Measurements from ENCODE around the gene MBNL2. TPM values are rescaled to one million over a fixed set of nuclear protein-coding genes. Genes with fewer than 3 reads are reported as not detected.

Gene MBNL2
- total RNA-seq, 2 donors from 2014 or later = 31.4 to 50.1 TPM

GRCh38 chr13:97278435-97279411 lies 56.6 kb downstream of the MBNL2 start:
- DNase-seq (no peak), ATAC-seq (peak; percentile 68)
- intact Hi-C loops (cut with DNase I, micrococcal nuclease) = no loop called here

GRCh38 chr13:97279913-97280312 lies 57.8 kb downstream of the MBNL2 start:
- ATAC-seq (peak; percentile 51), DNase-seq (no peak)
- intact Hi-C loops (cut with DNase I, micrococcal nuclease) = no loop called here

- DNase-seq (no peak), ATAC-seq (no peak)
- intact Hi-C loops (cut with DNase I, micrococcal nuclease) = no loop called here
These were observed 58.3 kb downstream of the MBNL2 start for GRCh38 chr13:97280478-97280877.

GRCh38 chr13:97281028-97281427 lies 58.9 kb downstream of the MBNL2 start:
- intact Hi-C loops (cut with DNase I, micrococcal nuclease) = no loop called here
- no peak for DNase-seq
- ATAC-seq = no peak

GRCh38 chr13:97282705-97283104 lies 60.6 kb downstream of the MBNL2 start:
- intact Hi-C loops (cut with DNase I, micrococcal nuclease) = no loop called here
- no peak for DNase-seq
- no peak for ATAC-seq

GRCh38 chr13:97283888-97284287 lies 61.8 kb downstream of the MBNL2 start:
- DNase-seq (no peak), ATAC-seq (no peak)
- intact Hi-C loops (cut with DNase I, micrococcal nuclease) = no loop called here

GRCh38 chr13:97284558-97284957 lies 62.4 kb downstream of the MBNL2 start:
- intact Hi-C loops (cut with DNase I, micrococcal nuclease) = no loop called here

GRCh38 chr13:97285221-97285955 lies 63.3 kb downstream of the MBNL2 start:
- intact Hi-C loops (cut with DNase I, micrococcal nuclease) = no loop called here
- no peak for DNase-seq
- no peak for ATAC-seq

More at GRCh38 chr13:97284558-97284957, 62.4 kb downstream of the MBNL2 start:
- DNase-seq (no peak), ATAC-seq (no peak)

- intact Hi-C loops (cut with DNase I, micrococcal nuclease) = no loop called here
- ATAC-seq = peak; percentile 72
- DNase-seq = no peak
These were observed 64.3 kb downstream of the MBNL2 start for GRCh38 chr13:97286317-97287046.

GRCh38 chr13:97287047-97287383 lies 64.9 kb downstream of the MBNL2 start:
- intact Hi-C loops (cut with DNase I, micrococcal nuclease) = no loop called here
- DNase-seq (no peak), ATAC-seq (peak; percentile 94)

GRCh38 chr13:97288486-97288900 lies 66.4 kb downstream of the MBNL2 start:
- no peak for DNase-seq
- intact Hi-C loops (cut with DNase I, micrococcal nuclease) = no loop called here
- ATAC-seq = no peak

GRCh38 chr13:97289514-97290298 lies 67.6 kb downstream of the MBNL2 start:
- intact Hi-C loops (cut with DNase I, micrococcal nuclease) = no loop called here
- DNase-seq = no peak
- no peak for ATAC-seq

- intact Hi-C loops (cut with DNase I, micrococcal nuclease) = no loop called here
- DNase-seq (no peak), ATAC-seq (no peak)
These were observed 73.4 kb downstream of the MBNL2 start for GRCh38 chr13:97295283-97296182.

GRCh38 chr13:97296740-97297139 lies 74.6 kb downstream of the MBNL2 start:
- ATAC-seq = peak; percentile 24
- intact Hi-C loops (cut with DNase I, micrococcal nuclease) = no loop called here

GRCh38 chr13:97298816-97299215 lies 76.7 kb downstream of the MBNL2 start:
- intact Hi-C loops (cut with DNase I, micrococcal nuclease) = no loop called here
- ATAC-seq = peak; percentile 42
- DNase-seq = no peak

More at GRCh38 chr13:97296740-97297139, 74.6 kb downstream of the MBNL2 start:
- DNase-seq = no peak

- intact Hi-C loops (cut with DNase I, micrococcal nuclease) = no loop called here
- DNase-seq = no peak
- no peak for ATAC-seq
These were observed 78.7 kb downstream of the MBNL2 start for GRCh38 chr13:97300871-97301270.

- DNase-seq = no peak
- intact Hi-C loops (cut with DNase I, micrococcal nuclease) = no loop called here
- ATAC-seq = peak; percentile 70
These were observed 79.4 kb downstream of the MBNL2 start for GRCh38 chr13:97301382-97302095.
